RWPE2 (cell line): ENCODE data around the gene TJP2.

Experiments used
- ATAC-seq: fragments of 200-7000 bp; cut with Tn5 transposase; 3 replicates; pipeline ENCODE4 v1.9.1; 2021; ENCODE audit warnings: low read depth
- DNase-seq: peaks from one replicate; pipeline ENCODE4 v3.0.0-alpha.2; 2020; ENCODE audit warnings: low spot score
- H3K27ac ChIP-seq: fragments of 450-650 bp; 2 replicates; pipeline ENCODE4 v1.5.1; 2017; ENCODE audit warnings: mild to moderate bottlenecking; ENCODE audit not compliant: poor library complexity, severe bottlenecking
- H3K27me3 ChIP-seq: fragments of 250-450 bp; sonication (Bioruptor Pico); 2 replicates; pipeline ENCODE4 v1.5.1; 2021; ENCODE audit warnings: mild to moderate bottlenecking, moderate library complexity; ENCODE audit not compliant: insufficient read depth, poor library complexity, severe bottlenecking
- H3K36me3 ChIP-seq: fragments of 250-450 bp; sonication (Bioruptor Pico); 2 replicates; pipeline ENCODE4 v1.5.1; 2020; ENCODE audit warnings: low read depth, mild to moderate bottlenecking, moderate library complexity
- H3K4me1 ChIP-seq: fragments of 250-450 bp; sonication (Bioruptor Pico); 2 replicates; pipeline ENCODE4 v1.5.1; 2021; ENCODE audit warnings: mild to moderate bottlenecking, moderate library complexity; ENCODE audit not compliant: insufficient read depth, poor library complexity, severe bottlenecking
- H3K4me3 ChIP-seq: fragments of 250-450 bp; sonication (Bioruptor Pico); 2 replicates; pipeline ENCODE4 v1.5.1; 2021; ENCODE audit warnings: mild to moderate bottlenecking, moderate library complexity; ENCODE audit not compliant: severe bottlenecking
- H3K9me3 ChIP-seq: fragments of 250-450 bp; sonication (Bioruptor Pico); 2 replicates; pipeline ENCODE4 v1.5.1; 2021; ENCODE audit warnings: mild to moderate bottlenecking, moderate library complexity; ENCODE audit not compliant: severe bottlenecking
- CTCF ChIP-seq: fragments of 450-650 bp; IDR thresholded peaks from one replicate; pipeline ENCODE4 v1.5.1; 2017; ENCODE audit warnings: mild to moderate bottlenecking, moderate library complexity; ENCODE audit not compliant: poor library complexity, severe bottlenecking

The TJP2 gene

GRCh38 chr9:69279733-69280132 is 105.7 kb downstream of the TJP2 start:
- Histone ChIP-seq H3K4me1 (no peaks in the 10 kb centered on the region), H3K36me3 (no peaks in the 10 kb centered on the region), H3K27ac (no peak overlapping the region), H3K9me3 (no peaks in the 10 kb centered on the region), H3K4me3 (no peak overlapping the region), H3K27me3 (no peaks in the 10 kb centered on the region)
- ATAC-seq (no peak), DNase-seq (no peak)
- no peak for TF ChIP-seq CTCF

- Histone ChIP-seq H3K27ac (no peak overlapping the region), H3K4me3 (no peak overlapping the region), H3K36me3 (no peaks in the 10 kb centered on the region), H3K4me1 (no peaks in the 10 kb centered on the region), H3K9me3 (no peaks in the 10 kb centered on the region), H3K27me3 (peaks cover 3% of the 10 kb centered on the region)
- DNase-seq (no peak), ATAC-seq (no peak)
- TF ChIP-seq CTCF: no peak
Observed at GRCh38 chr9:69283003-69283402, 108.9 kb downstream of the TJP2 start.

GRCh38 chr9:69292078-69292477 is 118.0 kb downstream of the TJP2 start:
- no peak for ATAC-seq
- Histone ChIP-seq H3K4me1 (no peaks in the 10 kb centered on the region), H3K9me3 (no peaks in the 10 kb centered on the region), H3K27ac (no peak overlapping the region), H3K36me3 (no peaks in the 10 kb centered on the region), H3K4me3 (no peak overlapping the region), H3K27me3 (peaks cover 3% of the 10 kb centered on the region)
- TF ChIP-seq CTCF: no peak
- DNase-seq: no peak

GRCh38 chr9:69293156-69293555 is 119.1 kb downstream of the TJP2 start:
- Histone ChIP-seq H3K36me3 (no peaks in the 10 kb centered on the region), H3K27me3 (no peaks in the 10 kb centered on the region), H3K4me3 (no peak overlapping the region), H3K4me1 (no peaks in the 10 kb centered on the region), H3K27ac (no peak overlapping the region), H3K9me3 (no peaks in the 10 kb centered on the region)
- DNase-seq: no peak
- 0 out of 3 replicates have a peak, but pooled peaks have one; percentile 36 for ATAC-seq
- TF ChIP-seq CTCF: no peak

GRCh38 chr9:69295872-69296552 is 121.9 kb downstream of the TJP2 start:
- no peaks in the 10 kb centered on the region for H3K9me3 ChIP-seq
- no peak overlapping the region for H3K27ac ChIP-seq
- ATAC-seq: no peak
- no peak for DNase-seq
- no peak for TF ChIP-seq CTCF
- no peak overlapping the region for H3K4me3 ChIP-seq
- no peaks in the 10 kb centered on the region for H3K4me1 ChIP-seq
- H3K27me3 ChIP-seq: no peaks in the 10 kb centered on the region
- H3K36me3 ChIP-seq: no peaks in the 10 kb centered on the region
